Heart left ventricle (tissue), 13 donors: ENCODE data around the gene CA7.

Experiments used
- CTCF ChIP-seq, 12 donors: fragments of 200-600 bp; sonication (generic) in 4 of 12; IDR thresholded peaks; one replicate each; pipeline versions ENCODE4 v1.5.0 to v1.8.0; 2018 to 2022; ENCODE audit warnings: antibody characterized with exemption in 12 of 12, mild to moderate bottlenecking in 5 of 12
- POLR2A ChIP-seq, 2 donors: fragments of 450-650 bp; IDR thresholded peaks; one replicate each; pipeline ENCODE4 v1.6.1; 2017; ENCODE audit warnings: antibody characterized with exemption in 2 of 2, mild to moderate bottlenecking in 2 of 2, moderate library complexity in 2 of 2
- donor health status: ischemic (EF 13 %, LVEDD 7.1; RV severe dilation, severe dysfunction).
- donor health status: DM: no; HTN: yes; CAD: no.
- donor health status: DM: no; HTN: no; CAD: no.
- donor health status: ischemic (EF 25% LVEDD 6.9; RV normal size, moderate dysfunction).
- donor health status: ischemic (EF 25% LVEDD 5.7; RV mildly dilated, moderate dysfunction).
- donor health status: ischemic (EF 35%, LVEDD 5.7; RV mildly dilated, moderate dysfunction).
- donor health status: nonischemic (EF 11% LVEDD 7.7; RV severe dilation, severe dysfunction).
- donor health status: DM: yes; HTN: yes; CAD: no.
- donor health status: PGD.
- donor health status: ischemic (EF 29% LVEDD 5.4; RV normal size, mild dysfunction).
- donor health status: nonischemic (EF 23%, LVEDD 6.1; RV moderate dilation, normal function).

- TF ChIP-seq CTCF (IDR thresholded peaks at IDR 0.05) (no peak), POLR2A (IDR thresholded peaks at IDR 0.05) (no peak)
Observed at GRCh38 chr16:66810391-66810790, 33.8 kb upstream of the CA7 start.
